Kidney (tissue), 14 donors: ENCODE measurements around the gene THADA. TPM values are rescaled to one million over a fixed set of nuclear protein-coding genes. Genes with fewer than 3 reads are reported as not detected.

Experiments
- DNase-seq, 5 donors: peaks; one replicate each; pipeline ENCODE4 v3.0.0-alpha.2; 2013 to 2020
- FAIRE-seq: peaks from 2 replicates; lab custom pipeline; 2012; peaks lifted over from hg19 to GRCh38; lab: Jason Lieb, UNC
- H3K27ac ChIP-seq, 2 donors: one replicate each; pipeline ENCODE4 v1.7.0; 2013; ENCODE audit warnings: low read depth in 2 of 2, low read length in 2 of 2, inconsistent platforms in 1 of 2
- H3K27me3 ChIP-seq: one replicate; pipeline ENCODE4 v1.7.1; 2013; ENCODE audit warnings: low read length, inconsistent platforms; ENCODE audit not compliant: control insufficient read depth, insufficient read depth
- H3K36me3 ChIP-seq, 3 donors: one replicate each; pipeline versions ENCODE4 v1.7.0 to v1.7.1; 2013; ENCODE audit warnings: low read length in 3 of 3, control low read depth in 1 of 3, inconsistent platforms in 1 of 3; ENCODE audit not compliant: insufficient read depth in 3 of 3, control insufficient read depth in 2 of 3
- H3K4me1 ChIP-seq, 3 donors: one replicate each; pipeline versions ENCODE4 v1.7.0 to v1.7.1; 2013; ENCODE audit warnings: low read length in 3 of 3, inconsistent platforms in 1 of 3, low read depth in 1 of 3; ENCODE audit not compliant: control insufficient read depth in 2 of 3, insufficient read depth in 2 of 3
- H3K4me3 ChIP-seq, 3 donors: one replicate each; pipeline versions ENCODE4 v1.7.0 to v1.8.1; 2013; ENCODE audit warnings: low read length in 3 of 3, control low read depth in 1 of 3, inconsistent platforms in 1 of 3
- H3K9ac ChIP-seq, 3 donors: one replicate each; pipeline versions ENCODE4 v1.7.0 to v1.7.1; 2013; ENCODE audit warnings: low read length in 3 of 3, control low read depth in 1 of 3, inconsistent platforms in 1 of 3
- H3K9me3 ChIP-seq, 3 donors: one replicate each; pipeline versions ENCODE4 v1.7.0 to v1.7.1; 2013; ENCODE audit warnings: low read length in 3 of 3, control low read depth in 1 of 3, inconsistent platforms in 1 of 3; ENCODE audit not compliant: control insufficient read depth in 2 of 3, insufficient read depth in 1 of 3
- CTCF ChIP-seq: IDR thresholded peaks from 3 replicates; pipeline ENCODE4 v1.5.1; 2012; ENCODE audit warnings: mild to moderate bottlenecking, moderate library complexity, borderline replicate concordance; ENCODE audit not compliant: insufficient read depth; ENCODE audit errors: extremely low read depth
- intact Hi-C: fragments of 100-400 bp; cut with DNase I; formaldehyde crosslinking; loops from one replicate; pipeline ENCODE4 v1.11.1; 2022
- polyA plus RNA-seq: library from polyadenylated mRNA; stranded (reverse); fragments of 350-450 nt; fragmentation: Illumina TruSeq; extraction: RNeasy Lipid Tissue Mini Kit (QIAGEN cat#74804); gene quantifications from one replicate; pipeline ENCODE4 v1.2.3, GENCODE V29; 2014; ENCODE audit warnings: low read depth, low replicate concordance; ENCODE audit not compliant: insufficient read depth
- total RNA-seq: library from RNA; stranded (reverse); fragmentation: NEBNext Ultra II Directional; extraction: Animal tissue kit (Norgen Biotek cat#: 25700); gene quantifications from one replicate; pipeline ENCODE4 v1.2.1, GENCODE V29; 2021
- donor health status: control.
- donor health status: control.
- donor health status: control.
- donor health status: control.
- donor health status: control.
- donor health status: DM: yes; HTN: yes; CAD: no.
- donor health status: Normal renal cell carcinoma (clear cell type).

The THADA gene
- total and polyA plus RNA-seq, 2 donors from 2014 or later = 21.4 to 45.1 TPM

- no peak for TF ChIP-seq CTCF
- FAIRE-seq = no peak
Measured at GRCh38 chr2:43569921-43570320, 25.9 kb downstream of the THADA start.

GRCh38 chr2:43568228-43568627 is 27.6 kb downstream of the THADA start:
- Histone ChIP-seq H3K9me3 (no peaks in the 10 kb centered on the region), H3K27me3 (no peaks in the 10 kb centered on the region), H3K27ac (no peak overlapping the region), H3K36me3 (peaks cover 4 to 23% (median 15%) of the 10 kb centered on the region in 3 donors), H3K4me3 (no peak overlapping the region), H3K9ac (no peak overlapping the region), H3K4me1 (no peaks in the 10 kb centered on the region)
- no peak for TF ChIP-seq CTCF
- FAIRE-seq (no peak), DNase-seq (no peak)
- intact Hi-C loops = no loop called here

More at GRCh38 chr2:43569921-43570320, 25.9 kb downstream of the THADA start:
- DNase-seq = no peak
- intact Hi-C loops = no loop called here
- Histone ChIP-seq H3K9me3 (no peaks in the 10 kb centered on the region), H3K27me3 (no peaks in the 10 kb centered on the region), H3K27ac (no peak overlapping the region), H3K4me1 (no peaks in the 10 kb centered on the region), H3K36me3 (peaks cover 4 to 36% (median 17%) of the 10 kb centered on the region in 3 donors), H3K4me3 (no peak overlapping the region), H3K9ac (no peak overlapping the region)

- no peak for FAIRE-seq
- H3K36me3 ChIP-seq = peaks cover 0 to 9% (median 6%) of the 10 kb centered on the region in 3 donors
Measured at GRCh38 chr2:43566461-43566729, 29.4 kb downstream of the THADA start.

More at GRCh38 chr2:43566461-43566729, 29.4 kb downstream of the THADA start:
- no peak for TF ChIP-seq CTCF
- Histone ChIP-seq H3K27me3 (no peaks in the 10 kb centered on the region), H3K4me1 (no peaks in the 10 kb centered on the region), H3K9me3 (no peaks in the 10 kb centered on the region), H3K27ac (no peak overlapping the region), H3K4me3 (no peak overlapping the region), H3K9ac (no peak overlapping the region)
- intact Hi-C loops = no loop called here
- DNase-seq = no peak
